HCT116 (cell line): ENCODE results near the gene PRKAR1A. TPM values are rescaled to one million over a fixed set of nuclear protein-coding genes. Genes with fewer than 3 reads are reported as not detected.

Experiments
- ATAC-seq: fragments of 200-7000 bp; cut with Tn5 transposase; 2 replicates; pipeline ENCODE4 v1.9.1; 2020; ENCODE audit warnings: mild to moderate bottlenecking, moderate library complexity
- BruUV-seq: library from RNA; stranded (reverse); fragments of 400-500 nt; replicated peaks from 2 replicates; lab custom pipeline; 2021; lab: Mats Ljungman, UMichigan
- CTCF ChIA-PET: fragments of 300-600 bp; sonication (Branson Sonifier 250); formaldehyde crosslinking; loops from one replicate; lab custom pipeline; 2021; ENCODE audit warnings: antibody characterized with exemption; lab: Charles Lee
- POLR2A ChIA-PET: fragments of 300-600, 350-600 bp; sonication (Branson Sonifier 250); formaldehyde crosslinking; loops from one replicate; lab custom pipeline; 2021; ENCODE audit warnings: antibody characterized with exemption; lab: Charles Lee
- RAD21 ChIA-PET, 2 experiments: fragments of 300-600 bp; sonication (Branson Sonifier 250); formaldehyde crosslinking; loops; one replicate each; lab custom pipeline; 2023; ENCODE audit warnings: low total read pairs in 2 of 2; ENCODE audit not compliant: uncharacterized antibody in 2 of 2, unreplicated experiment in 2 of 2, low non-redundant PET in 1 of 2; lab: Charles Lee
- DNase-seq: peaks from one replicate; pipeline ENCODE4 v3.0.0-alpha.2; 2010; ENCODE audit warnings: low read depth, low spot score
- H2AFZ ChIP-seq: fragments of 200-600 bp; shearing (Covaris generic), sonication (generic); 2 replicates; pipeline ENCODE4 v1.6.1; 2017; ENCODE audit warnings: low read depth, mixed run types, mixed read lengths, antibody characterized with exemption, low read length; ENCODE audit not compliant: poor library complexity, severe bottlenecking
- H3K27ac ChIP-seq: 2 replicates; pipeline ENCODE4 v1.5.1; 2012; ENCODE audit warnings: low read depth, low read length
- H3K27me3 ChIP-seq: fragments of 200-600 bp; sonication (generic); 2 replicates; pipeline ENCODE4 v1.6.1; 2016; ENCODE audit warnings: mixed run types, low read length, mixed read lengths; ENCODE audit not compliant: insufficient read depth
- H3K36me3 ChIP-seq, 2 experiments: fragments of 200-500 bp in 1 of 2; fragments of 200-600 bp in 1 of 2; sonication (Bioruptor generic) in 1 of 2; sonication (generic) in 1 of 2; 2 replicates each; pipeline versions ENCODE4 v1.5.1 to v1.6.1; 2014 to 2016; ENCODE audit warnings: low read length in 2 of 2, inconsistent platforms in 1 of 2, mixed read lengths in 1 of 2, mixed run types in 1 of 2; ENCODE audit not compliant: insufficient read depth in 2 of 2, control insufficient read depth in 1 of 2
- H3K4me1 ChIP-seq, 2 experiments: fragments of 200-600 bp in 1 of 2; sonication (generic) in 1 of 2; 2 replicates each; pipeline versions ENCODE4 v1.5.1 to v1.6.1; 2012 to 2017; ENCODE audit warnings: low read length in 2 of 2, inconsistent platforms in 1 of 2, mild to moderate bottlenecking in 1 of 2, mixed read lengths in 1 of 2, mixed run types in 1 of 2, moderate library complexity in 1 of 2; ENCODE audit not compliant: insufficient read depth in 2 of 2, control insufficient read depth in 1 of 2
- H3K4me2 ChIP-seq: fragments of 200-600 bp; sonication (generic); 2 replicates; pipeline ENCODE4 v1.6.1; 2017; ENCODE audit warnings: mixed run types, low read length, mixed read lengths
- H3K4me3 ChIP-seq, 2 experiments: fragments of 200-600 bp in 1 of 2; sonication (generic) in 1 of 2; replicated peaks in 1 of 2; 2 replicates each; pipeline ENCODE4 v1.5.1; 2011 to 2016; ENCODE audit warnings: low read length in 2 of 2, control low read depth in 1 of 2, low read depth in 1 of 2, mild to moderate bottlenecking in 1 of 2, mixed read lengths in 1 of 2, mixed run types in 1 of 2
- H3K79me2 ChIP-seq: fragments of 200-600 bp; sonication (generic); 2 replicates; pipeline ENCODE4 v1.6.1; 2017; ENCODE audit warnings: mild to moderate bottlenecking, mixed run types, low read length, moderate library complexity, mixed read lengths; ENCODE audit not compliant: insufficient read depth
- H3K9ac ChIP-seq: fragments of 200-600 bp; sonication (generic); 2 replicates; pipeline ENCODE4 v1.6.1; 2016; ENCODE audit warnings: low read length, mixed read lengths
- H3K9me2 ChIP-seq: fragments of 200-600 bp; sonication (generic), shearing (Covaris generic); 2 replicates; pipeline ENCODE4 v1.6.1; 2017; ENCODE audit warnings: mixed run types, mild to moderate bottlenecking, moderate library complexity; ENCODE audit not compliant: insufficient read depth
- H3K9me3 ChIP-seq, 2 experiments: fragments of 200-500 bp in 1 of 2; fragments of 200-600 bp in 1 of 2; sonication (Bioruptor generic) in 1 of 2; sonication (generic) in 1 of 2; 2 replicates each; pipeline ENCODE4 v1.6.1; 2014 to 2017; ENCODE audit warnings: low read length in 2 of 2, mixed read lengths in 2 of 2, inconsistent platforms in 1 of 2, low read depth in 1 of 2, mild to moderate bottlenecking in 1 of 2, mixed run types in 1 of 2, moderate library complexity in 1 of 2; ENCODE audit not compliant: control insufficient read depth in 1 of 2, insufficient read depth in 1 of 2
- H4K20me1 ChIP-seq: fragments of 200-600 bp; sonication (generic), shearing (Covaris generic); 2 replicates; pipeline ENCODE4 v1.6.1; 2017; ENCODE audit warnings: mixed run types, mild to moderate bottlenecking, moderate library complexity; ENCODE audit not compliant: insufficient read depth
- ELF1 ChIP-seq: IDR thresholded peaks from 2 replicates; pipeline ENCODE4 v1.6.1; 2012; ENCODE audit warnings: low read depth, borderline replicate concordance
- intact Hi-C: fragments of 100-400 bp; cut with micrococcal nuclease; formaldehyde crosslinking; loops from 2 replicates; pipeline ENCODE4 v1.10.0; 2022
- total RNA-seq: library from RNA; stranded (reverse); gene quantifications from one replicate; pipeline ENCODE4 v1.2.1, GENCODE V29; 2021; ENCODE audit not compliant: unreplicated experiment
- TF ChIP-seq, protein P1 (sequence below): IDR thresholded peaks from 2 replicates; pipeline ENCODE4 v1.6.1; 2012
- TF ChIP-seq, protein P2 (sequence below): IDR thresholded peaks from 2 replicates; pipeline ENCODE4 v1.6.1; 2012; ENCODE audit warnings: low read depth

Gene PRKAR1A
- total RNA-seq, 1 experiment from 2014 or later = 295 TPM

GRCh38 chr17:68564415-68565111 lies 52.3 kb downstream of the PRKAR1A start:
- Histone ChIP-seq H3K79me2 (no peaks in the 10 kb centered on the region), H3K4me3 (no peak overlapping the region), H3K27me3 (no peaks in the 10 kb centered on the region), H3K36me3 (no peaks in the 10 kb centered on the region), H3K9ac (no peak overlapping the region), H3K9me3 (no peaks in the 10 kb centered on the region), H3K9me2 (no peaks in the 10 kb centered on the region), H3K27ac (no peak overlapping the region), H4K20me1 (no peaks in the 10 kb centered on the region), H2AFZ (no peak overlapping the region), H3K4me2 (no peak overlapping the region), H3K4me1 (no peaks in the 10 kb centered on the region)
- DNase-seq (no peak), ATAC-seq (no peak)
- POLR2A ChIA-PET = no interaction called here
- RAD21 ChIA-PET = no interaction called here
- intact Hi-C loops = no loop called here
- no TSS peak for BruUV-seq
- TF ChIP-seq, protein P1, sequence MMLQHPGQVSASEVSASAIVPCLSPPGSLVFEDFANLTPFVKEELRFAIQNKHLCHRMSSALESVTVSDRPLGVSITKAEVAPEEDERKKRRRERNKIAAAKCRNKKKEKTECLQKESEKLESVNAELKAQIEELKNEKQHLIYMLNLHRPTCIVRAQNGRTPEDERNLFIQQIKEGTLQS = no peak
- no peak for TF ChIP-seq ELF1
- TF ChIP-seq, protein P2, sequence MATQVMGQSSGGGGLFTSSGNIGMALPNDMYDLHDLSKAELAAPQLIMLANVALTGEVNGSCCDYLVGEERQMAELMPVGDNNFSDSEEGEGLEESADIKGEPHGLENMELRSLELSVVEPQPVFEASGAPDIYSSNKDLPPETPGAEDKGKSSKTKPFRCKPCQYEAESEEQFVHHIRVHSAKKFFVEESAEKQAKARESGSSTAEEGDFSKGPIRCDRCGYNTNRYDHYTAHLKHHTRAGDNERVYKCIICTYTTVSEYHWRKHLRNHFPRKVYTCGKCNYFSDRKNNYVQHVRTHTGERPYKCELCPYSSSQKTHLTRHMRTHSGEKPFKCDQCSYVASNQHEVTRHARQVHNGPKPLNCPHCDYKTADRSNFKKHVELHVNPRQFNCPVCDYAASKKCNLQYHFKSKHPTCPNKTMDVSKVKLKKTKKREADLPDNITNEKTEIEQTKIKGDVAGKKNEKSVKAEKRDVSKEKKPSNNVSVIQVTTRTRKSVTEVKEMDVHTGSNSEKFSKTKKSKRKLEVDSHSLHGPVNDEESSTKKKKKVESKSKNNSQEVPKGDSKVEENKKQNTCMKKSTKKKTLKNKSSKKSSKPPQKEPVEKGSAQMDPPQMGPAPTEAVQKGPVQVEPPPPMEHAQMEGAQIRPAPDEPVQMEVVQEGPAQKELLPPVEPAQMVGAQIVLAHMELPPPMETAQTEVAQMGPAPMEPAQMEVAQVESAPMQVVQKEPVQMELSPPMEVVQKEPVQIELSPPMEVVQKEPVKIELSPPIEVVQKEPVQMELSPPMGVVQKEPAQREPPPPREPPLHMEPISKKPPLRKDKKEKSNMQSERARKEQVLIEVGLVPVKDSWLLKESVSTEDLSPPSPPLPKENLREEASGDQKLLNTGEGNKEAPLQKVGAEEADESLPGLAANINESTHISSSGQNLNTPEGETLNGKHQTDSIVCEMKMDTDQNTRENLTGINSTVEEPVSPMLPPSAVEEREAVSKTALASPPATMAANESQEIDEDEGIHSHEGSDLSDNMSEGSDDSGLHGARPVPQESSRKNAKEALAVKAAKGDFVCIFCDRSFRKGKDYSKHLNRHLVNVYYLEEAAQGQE = no peak
- CTCF ChIA-PET = no interaction called here
